Measurements from ENCODE around the gene RPL15. TPM values are rescaled to one million over a fixed set of nuclear protein-coding genes. Genes with fewer than 3 reads are reported as not detected.

RPL15 gene
- total and polyA plus RNA-seq, 4 donors: 604 to 1,364 (median 1,055) TPM

DNA sequence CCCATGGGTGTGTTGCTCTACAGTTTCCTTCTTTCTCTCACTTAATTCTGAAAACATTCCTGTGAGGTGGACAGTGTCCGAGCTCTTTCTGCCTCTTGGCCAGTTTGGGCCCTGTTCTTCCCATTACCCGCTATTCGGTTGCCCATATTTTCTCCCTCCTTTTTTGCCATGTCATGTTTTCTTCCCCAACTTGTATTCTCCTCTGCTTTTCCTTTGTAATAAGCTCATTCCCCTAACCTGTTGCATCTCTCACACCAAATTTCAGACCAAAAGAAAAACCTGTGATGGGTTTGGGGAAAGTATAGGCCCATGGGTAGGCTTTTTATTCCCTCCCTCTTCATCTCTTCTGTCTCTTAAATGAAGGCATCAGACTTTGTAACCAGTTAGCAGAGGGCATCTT, 30.6 kb upstream of the RPL15 start (continued):
- TF ChIP-seq, protein P1, sequence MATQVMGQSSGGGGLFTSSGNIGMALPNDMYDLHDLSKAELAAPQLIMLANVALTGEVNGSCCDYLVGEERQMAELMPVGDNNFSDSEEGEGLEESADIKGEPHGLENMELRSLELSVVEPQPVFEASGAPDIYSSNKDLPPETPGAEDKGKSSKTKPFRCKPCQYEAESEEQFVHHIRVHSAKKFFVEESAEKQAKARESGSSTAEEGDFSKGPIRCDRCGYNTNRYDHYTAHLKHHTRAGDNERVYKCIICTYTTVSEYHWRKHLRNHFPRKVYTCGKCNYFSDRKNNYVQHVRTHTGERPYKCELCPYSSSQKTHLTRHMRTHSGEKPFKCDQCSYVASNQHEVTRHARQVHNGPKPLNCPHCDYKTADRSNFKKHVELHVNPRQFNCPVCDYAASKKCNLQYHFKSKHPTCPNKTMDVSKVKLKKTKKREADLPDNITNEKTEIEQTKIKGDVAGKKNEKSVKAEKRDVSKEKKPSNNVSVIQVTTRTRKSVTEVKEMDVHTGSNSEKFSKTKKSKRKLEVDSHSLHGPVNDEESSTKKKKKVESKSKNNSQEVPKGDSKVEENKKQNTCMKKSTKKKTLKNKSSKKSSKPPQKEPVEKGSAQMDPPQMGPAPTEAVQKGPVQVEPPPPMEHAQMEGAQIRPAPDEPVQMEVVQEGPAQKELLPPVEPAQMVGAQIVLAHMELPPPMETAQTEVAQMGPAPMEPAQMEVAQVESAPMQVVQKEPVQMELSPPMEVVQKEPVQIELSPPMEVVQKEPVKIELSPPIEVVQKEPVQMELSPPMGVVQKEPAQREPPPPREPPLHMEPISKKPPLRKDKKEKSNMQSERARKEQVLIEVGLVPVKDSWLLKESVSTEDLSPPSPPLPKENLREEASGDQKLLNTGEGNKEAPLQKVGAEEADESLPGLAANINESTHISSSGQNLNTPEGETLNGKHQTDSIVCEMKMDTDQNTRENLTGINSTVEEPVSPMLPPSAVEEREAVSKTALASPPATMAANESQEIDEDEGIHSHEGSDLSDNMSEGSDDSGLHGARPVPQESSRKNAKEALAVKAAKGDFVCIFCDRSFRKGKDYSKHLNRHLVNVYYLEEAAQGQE (IDR thresholded peaks at IDR 0.05): no peak
- no peak for TF ChIP-seq EGR1 (IDR thresholded peaks at IDR 0.05; ENCODE audit: low read depth in 2 of 2)

DNA sequence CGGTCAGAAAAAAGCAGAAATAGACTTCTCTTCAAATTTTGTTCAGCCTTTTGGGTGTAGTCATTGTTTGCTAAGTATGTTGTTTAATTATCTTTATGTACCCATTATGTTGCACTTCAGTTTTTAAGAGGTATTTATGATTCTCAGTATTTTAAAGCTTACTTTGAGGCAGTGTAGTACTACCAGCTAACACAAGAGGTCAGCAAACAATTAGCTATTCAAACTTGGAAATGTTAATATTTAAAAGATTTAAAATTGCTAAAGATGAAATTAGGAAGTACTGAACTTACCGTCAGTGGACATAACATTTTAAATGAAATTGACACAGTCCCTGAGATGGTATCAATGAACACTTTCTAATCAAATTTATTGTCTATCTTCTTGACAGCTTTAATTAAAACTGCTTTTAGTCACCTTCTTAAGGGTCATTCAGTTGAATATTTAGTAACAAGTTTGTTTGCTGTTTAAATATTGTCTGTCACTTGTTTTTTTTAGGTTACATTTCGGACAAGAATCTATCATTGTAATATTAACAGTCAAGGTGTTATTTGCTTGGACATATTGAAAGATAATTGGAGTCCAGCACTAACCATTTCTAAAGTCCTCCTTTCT, 28.2 kb upstream of the RPL15 start:
- Histone ChIP-seq H3K36me3 (ENCODE audit: control insufficient read depth in 4 of 4, insufficient read depth in 3 of 4, low read depth in 1 of 4, low read length in 3 of 4) (peaks cover 0 to 14% (median 6%) of the 10 kb centered on the region in 4 donors), H3K9ac (ENCODE audit: low read depth in 1 of 2, low read length in 2 of 2) (peak overlapping the region in 1 of 2 donors; percentile 20), H3K27me3 (ENCODE audit: control insufficient read depth in 4 of 4, insufficient read depth in 4 of 4, low read length in 3 of 4) (no peaks in the 10 kb centered on the region), H3K9me3 (ENCODE audit: control insufficient read depth in 4 of 4, low read length in 3 of 4) (no peaks in the 10 kb centered on the region), H3K4me1 (ENCODE audit: control insufficient read depth in 4 of 4, insufficient read depth in 4 of 4, low read length in 3 of 4) (peaks cover 3 to 12% (median 5%) of the 10 kb centered on the region in 4 donors), H3K4me3 (ENCODE audit: low read depth in 1 of 3, low read length in 3 of 3) (no peak overlapping the region), H3K27ac (ENCODE audit: low read depth in 1 of 2, low read length in 2 of 2) (no peak overlapping the region)
- WGBS: 40% methylated on average over 3 of the region's 3 CpGs
- TF ChIP-seq TAF1 (conservative IDR thresholded peaks at IDR 0.05) (no peak), JUND (IDR thresholded peaks at IDR 0.05) (no peak), NR2F2 (IDR thresholded peaks at IDR 0.05) (no peak), YY1 (IDR thresholded peaks at IDR 0.05) (no peak), ATF3 (IDR thresholded peaks at IDR 0.05) (no peak), RAD21 (IDR thresholded peaks at IDR 0.05) (peak; percentile 87 to 89)
- TF ChIP-seq, protein P2, sequence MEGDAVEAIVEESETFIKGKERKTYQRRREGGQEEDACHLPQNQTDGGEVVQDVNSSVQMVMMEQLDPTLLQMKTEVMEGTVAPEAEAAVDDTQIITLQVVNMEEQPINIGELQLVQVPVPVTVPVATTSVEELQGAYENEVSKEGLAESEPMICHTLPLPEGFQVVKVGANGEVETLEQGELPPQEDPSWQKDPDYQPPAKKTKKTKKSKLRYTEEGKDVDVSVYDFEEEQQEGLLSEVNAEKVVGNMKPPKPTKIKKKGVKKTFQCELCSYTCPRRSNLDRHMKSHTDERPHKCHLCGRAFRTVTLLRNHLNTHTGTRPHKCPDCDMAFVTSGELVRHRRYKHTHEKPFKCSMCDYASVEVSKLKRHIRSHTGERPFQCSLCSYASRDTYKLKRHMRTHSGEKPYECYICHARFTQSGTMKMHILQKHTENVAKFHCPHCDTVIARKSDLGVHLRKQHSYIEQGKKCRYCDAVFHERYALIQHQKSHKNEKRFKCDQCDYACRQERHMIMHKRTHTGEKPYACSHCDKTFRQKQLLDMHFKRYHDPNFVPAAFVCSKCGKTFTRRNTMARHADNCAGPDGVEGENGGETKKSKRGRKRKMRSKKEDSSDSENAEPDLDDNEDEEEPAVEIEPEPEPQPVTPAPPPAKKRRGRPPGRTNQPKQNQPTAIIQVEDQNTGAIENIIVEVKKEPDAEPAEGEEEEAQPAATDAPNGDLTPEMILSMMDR (IDR thresholded peaks at IDR 0.05; ENCODE audit: low read depth, low read length, missing input control): peak; percentile 88
- DNase-seq (ENCODE audit: low spot score): no peak

DNA sequence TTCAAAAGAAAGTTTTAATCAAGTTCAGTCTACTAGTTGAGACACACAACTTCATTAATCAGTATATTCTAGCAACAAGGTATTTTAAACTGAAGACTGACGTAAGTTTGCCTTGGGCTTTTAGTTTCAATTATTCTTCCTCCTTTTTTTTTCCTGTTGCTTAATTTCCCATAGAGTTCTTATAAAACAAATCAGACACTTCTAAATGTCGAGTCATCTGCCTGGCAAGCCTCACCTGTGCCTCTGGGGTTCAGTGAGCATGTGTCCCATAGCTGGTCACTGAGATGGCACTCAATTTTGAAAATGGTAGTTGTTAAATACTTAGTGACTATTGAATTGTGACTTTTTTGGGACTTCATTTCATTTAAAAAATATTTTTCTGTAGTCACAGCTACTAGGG, 27.5 kb upstream of the RPL15 start:
- no peak overlapping the region for H3K9ac ChIP-seq (ENCODE audit: low read depth in 1 of 2, low read length in 2 of 2)
- H3K4me1 ChIP-seq (ENCODE audit: control insufficient read depth in 4 of 4, insufficient read depth in 4 of 4, low read length in 3 of 4): peaks cover 3 to 12% (median 5%) of the 10 kb centered on the region in 4 donors
- no peaks in the 10 kb centered on the region for H3K9me3 ChIP-seq (ENCODE audit: control insufficient read depth in 4 of 4, low read length in 3 of 4)
- peaks cover 0 to 16% (median 10%) of the 10 kb centered on the region in 4 donors for H3K36me3 ChIP-seq (ENCODE audit: control insufficient read depth in 4 of 4, insufficient read depth in 3 of 4, low read depth in 1 of 4, low read length in 3 of 4)
- 62% methylated on average over 2 of the region's 2 CpGs for WGBS
- H3K4me3 ChIP-seq (ENCODE audit: low read depth in 1 of 3, low read length in 3 of 3): no peak overlapping the region
- DNase-seq (ENCODE audit: low spot score): no peak
- no peaks in the 10 kb centered on the region for H3K27me3 ChIP-seq (ENCODE audit: control insufficient read depth in 4 of 4, insufficient read depth in 4 of 4, low read length in 3 of 4)
- H3K27ac ChIP-seq (ENCODE audit: low read depth in 1 of 2, low read length in 2 of 2): no peak overlapping the region
- TF ChIP-seq HNF4G (IDR thresholded peaks at IDR 0.05) (no peak), GABPA (IDR thresholded peaks at IDR 0.05 in 1 of 2, conservative IDR thresholded peaks at IDR 0.05 in 1 of 2) (no peak), HNF4A (conservative IDR thresholded peaks at IDR 0.05) (no peak), RXRA (IDR thresholded peaks at IDR 0.05) (no peak), SP1 (IDR thresholded peaks at IDR 0.05) (no peak), JUND (IDR thresholded peaks at IDR 0.05) (no peak), NR2F2 (IDR thresholded peaks at IDR 0.05) (no peak), ATF3 (IDR thresholded peaks at IDR 0.05) (no peak), FOXA1 (IDR thresholded peaks at IDR 0.05) (no peak), EGR1 (IDR thresholded peaks at IDR 0.05; ENCODE audit: low read depth in 2 of 2) (no peak), YY1 (IDR thresholded peaks at IDR 0.05) (no peak), RAD21 (IDR thresholded peaks at IDR 0.05) (no peak), TAF1 (conservative IDR thresholded peaks at IDR 0.05) (no peak)
- TF ChIP-seq, protein P3, sequence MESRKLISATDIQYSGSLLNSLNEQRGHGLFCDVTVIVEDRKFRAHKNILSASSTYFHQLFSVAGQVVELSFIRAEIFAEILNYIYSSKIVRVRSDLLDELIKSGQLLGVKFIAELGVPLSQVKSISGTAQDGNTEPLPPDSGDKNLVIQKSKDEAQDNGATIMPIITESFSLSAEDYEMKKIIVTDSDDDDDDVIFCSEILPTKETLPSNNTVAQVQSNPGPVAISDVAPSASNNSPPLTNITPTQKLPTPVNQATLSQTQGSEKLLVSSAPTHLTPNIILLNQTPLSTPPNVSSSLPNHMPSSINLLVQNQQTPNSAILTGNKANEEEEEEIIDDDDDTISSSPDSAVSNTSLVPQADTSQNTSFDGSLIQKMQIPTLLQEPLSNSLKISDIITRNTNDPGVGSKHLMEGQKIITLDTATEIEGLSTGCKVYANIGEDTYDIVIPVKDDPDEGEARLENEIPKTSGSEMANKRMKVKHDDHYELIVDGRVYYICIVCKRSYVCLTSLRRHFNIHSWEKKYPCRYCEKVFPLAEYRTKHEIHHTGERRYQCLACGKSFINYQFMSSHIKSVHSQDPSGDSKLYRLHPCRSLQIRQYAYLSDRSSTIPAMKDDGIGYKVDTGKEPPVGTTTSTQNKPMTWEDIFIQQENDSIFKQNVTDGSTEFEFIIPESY (IDR thresholded peaks at IDR 0.05): no peak
- TF ChIP-seq, protein P1 (IDR thresholded peaks at IDR 0.05): no peak

Data from liver (tissue), 9 donors.